ENCODE data around the gene UBAP1L. TPM values are rescaled to one million over a fixed set of nuclear protein-coding genes. Genes with fewer than 3 reads are reported as not detected.

Gene UBAP1L
- total RNA-seq, 6 experiments from 2014 or later, result 0.43 to 1.4 (median 0.64) TPM

GRCh38 chr15:65068403-65068788 lies 46.6 kb downstream of the UBAP1L start:
- H3K36me3 Mint-ChIP-seq (ENCODE audit: low read depth), result no peaks in the 10 kb centered on the region
- H3K4me3 Mint-ChIP-seq, result no peak overlapping the region; the same call in 1 of the 2 replicates
- no peak for DNase-seq
- peaks cover 25% of the 10 kb centered on the region for H3K4me1 Mint-ChIP-seq (ENCODE audit: low read depth)
- H3K27me3 Mint-ChIP-seq (ENCODE audit: insufficient read depth), result peaks cover 21% of the 10 kb centered on the region
- TF ChIP-seq, protein P1, sequence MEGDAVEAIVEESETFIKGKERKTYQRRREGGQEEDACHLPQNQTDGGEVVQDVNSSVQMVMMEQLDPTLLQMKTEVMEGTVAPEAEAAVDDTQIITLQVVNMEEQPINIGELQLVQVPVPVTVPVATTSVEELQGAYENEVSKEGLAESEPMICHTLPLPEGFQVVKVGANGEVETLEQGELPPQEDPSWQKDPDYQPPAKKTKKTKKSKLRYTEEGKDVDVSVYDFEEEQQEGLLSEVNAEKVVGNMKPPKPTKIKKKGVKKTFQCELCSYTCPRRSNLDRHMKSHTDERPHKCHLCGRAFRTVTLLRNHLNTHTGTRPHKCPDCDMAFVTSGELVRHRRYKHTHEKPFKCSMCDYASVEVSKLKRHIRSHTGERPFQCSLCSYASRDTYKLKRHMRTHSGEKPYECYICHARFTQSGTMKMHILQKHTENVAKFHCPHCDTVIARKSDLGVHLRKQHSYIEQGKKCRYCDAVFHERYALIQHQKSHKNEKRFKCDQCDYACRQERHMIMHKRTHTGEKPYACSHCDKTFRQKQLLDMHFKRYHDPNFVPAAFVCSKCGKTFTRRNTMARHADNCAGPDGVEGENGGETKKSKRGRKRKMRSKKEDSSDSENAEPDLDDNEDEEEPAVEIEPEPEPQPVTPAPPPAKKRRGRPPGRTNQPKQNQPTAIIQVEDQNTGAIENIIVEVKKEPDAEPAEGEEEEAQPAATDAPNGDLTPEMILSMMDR (IDR thresholded peaks at IDR 0.05), result no peak
- no peaks in the 10 kb centered on the region for H3K9me3 Mint-ChIP-seq
- H3K27ac Mint-ChIP-seq, result no peak overlapping the region

GRCh38 chr15:65067645-65068402 lies 47.2 kb downstream of the UBAP1L start, which contains the start of gene RASL12:
TSS of gene RASL12 (minus strand) at chr15:65067991. CDS start at chr15:65067835, 156 bp downstream.
- DNase-seq, result no peak
- Mint-ChIP-seq H3K27ac (no peak within 1 kb of the TSS), H3K4me3 (no peak within 1 kb of the TSS; the same call in 1 of the 2 replicates), H3K9me3 (no peaks in the 10 kb centered on the region), H3K36me3 (ENCODE audit: low read depth) (no peaks in the 10 kb centered on the region), H3K4me1 (ENCODE audit: low read depth) (peaks cover 25% of the 10 kb centered on the region), H3K27me3 (ENCODE audit: insufficient read depth) (peaks cover 23% of the 10 kb centered on the region)
- TF ChIP-seq, protein P1 (IDR thresholded peaks at IDR 0.05), result no peak

- no peak overlapping the region for H3K27ac Mint-ChIP-seq
- DNase-seq, result no peak
- H3K27me3 Mint-ChIP-seq (ENCODE audit: insufficient read depth), result peaks cover 27% of the 10 kb centered on the region
- no peaks in the 10 kb centered on the region for H3K36me3 Mint-ChIP-seq (ENCODE audit: low read depth)
- H3K4me3 Mint-ChIP-seq, result no peak overlapping the region; the same call in 1 of the 2 replicates
- peaks cover 25% of the 10 kb centered on the region for H3K4me1 Mint-ChIP-seq (ENCODE audit: low read depth)
- TF ChIP-seq, protein P1 (IDR thresholded peaks at IDR 0.05), result no peak
- H3K9me3 Mint-ChIP-seq, result no peaks in the 10 kb centered on the region
These were observed 47.7 kb downstream of the UBAP1L start for GRCh38 chr15:65067317-65067644.

DNA sequence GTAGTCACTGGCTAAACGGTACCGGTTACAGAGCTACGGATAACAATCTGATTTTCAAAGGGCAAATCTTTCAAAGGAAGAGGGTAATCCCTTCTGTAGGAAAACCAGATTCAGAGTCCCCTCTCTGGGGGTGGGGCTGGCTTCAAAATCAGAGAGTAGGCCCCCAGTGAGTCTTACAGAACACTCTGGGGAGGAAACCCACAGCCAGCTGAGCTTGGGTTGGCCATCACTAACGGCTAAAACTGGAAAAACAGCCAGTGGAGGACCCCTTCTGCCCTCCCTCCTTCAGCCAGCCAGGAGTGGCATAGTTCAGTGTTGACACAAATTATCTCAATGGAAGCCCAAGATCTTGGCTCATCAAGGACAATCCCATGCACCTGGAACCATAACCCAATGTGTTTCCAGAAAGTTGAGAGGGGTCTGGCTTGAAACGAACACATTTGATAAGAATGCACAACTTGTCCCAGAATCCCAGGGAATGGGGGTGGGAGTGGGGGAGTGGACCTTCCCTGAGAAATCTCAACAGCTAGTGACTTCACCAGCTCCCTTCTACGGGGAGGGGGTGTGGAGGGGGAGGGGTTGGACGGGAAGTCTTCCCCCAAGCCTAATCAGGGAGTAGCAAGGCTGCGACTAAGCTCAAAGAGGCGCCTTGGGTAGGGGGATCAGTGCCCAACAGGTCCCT lies 48.2 kb downstream of the UBAP1L start:
- Mint-ChIP-seq H3K9me3 (no peaks in the 10 kb centered on the region), H3K27ac (no peak overlapping the region), H3K4me1 (ENCODE audit: low read depth) (peaks cover 25% of the 10 kb centered on the region), H3K27me3 (ENCODE audit: insufficient read depth) (peaks cover 29% of the 10 kb centered on the region), H3K4me3 (no peak overlapping the region; the same call in 1 of the 2 replicates), H3K36me3 (ENCODE audit: low read depth) (no peaks in the 10 kb centered on the region)
- DNase-seq, result no peak
- TF ChIP-seq, protein P1 (IDR thresholded peaks at IDR 0.05), result no peak

- TF ChIP-seq, protein P1 (IDR thresholded peaks at IDR 0.05), result no peak
- H3K9me3 Mint-ChIP-seq, result no peaks in the 10 kb centered on the region
- peaks cover 30% of the 10 kb centered on the region for H3K27me3 Mint-ChIP-seq (ENCODE audit: insufficient read depth)
- no peaks in the 10 kb centered on the region for H3K36me3 Mint-ChIP-seq (ENCODE audit: low read depth)
- H3K27ac Mint-ChIP-seq, result no peak overlapping the region
- H3K4me1 Mint-ChIP-seq (ENCODE audit: low read depth), result peaks cover 25% of the 10 kb centered on the region
- no peak for DNase-seq
- no peak overlapping the region for H3K4me3 Mint-ChIP-seq
These were observed 48.9 kb downstream of the UBAP1L start for GRCh38 chr15:65066001-65066634.
